Smooth muscle cell (in vitro differentiated cells): ENCODE results near the gene NGRN. TPM values are rescaled to one million over a fixed set of nuclear protein-coding genes. Genes with fewer than 3 reads are reported as not detected.
A peak's percentile ranks its signal among the peaks of the same experiment; 100 is the strongest.

Experiments used
- DNase-seq: peaks from one replicate; lab custom pipeline; 2025; ENCODE audit not compliant: unreplicated experiment; lab: John Stamatoyannopoulos, UW
- H2AFZ ChIP-seq: fragments of 200-600 bp; sonication (generic); 2 replicates; pipeline ENCODE4 v1.6.0; 2016; ENCODE audit warnings: antibody characterized with exemption, low read depth, mild to moderate bottlenecking
- H3F3A ChIP-seq: fragments of 200-600 bp; sonication (generic); 2 replicates; pipeline ENCODE4 v1.6.0; 2017; ENCODE audit warnings: antibody characterized with exemption, low read depth
- H3K27ac ChIP-seq: fragments of 200-600 bp; sonication (generic); 2 replicates; pipeline ENCODE4 v1.5.1; 2016; ENCODE audit warnings: low read depth, mild to moderate bottlenecking
- H3K27me3 ChIP-seq: fragments of 200-600 bp; sonication (generic); 2 replicates; pipeline ENCODE4 v1.6.1; 2016; ENCODE audit warnings: low read depth, mild to moderate bottlenecking
- H3K36me3 ChIP-seq: fragments of 200-600 bp; sonication (generic); 2 replicates; pipeline ENCODE4 v1.5.1; 2016; ENCODE audit warnings: low read depth
- H3K4me1 ChIP-seq: fragments of 200-600 bp; sonication (generic); 2 replicates; pipeline ENCODE4 v1.5.1; 2016; ENCODE audit warnings: low read depth
- H3K4me2 ChIP-seq: fragments of 200-600 bp; sonication (generic); 2 replicates; pipeline ENCODE4 v1.6.0; 2016; ENCODE audit warnings: mild to moderate bottlenecking
- H3K4me3 ChIP-seq: fragments of 200-600 bp; sonication (generic); 2 replicates; pipeline ENCODE4 v1.5.1; 2016; ENCODE audit warnings: mild to moderate bottlenecking
- H3K79me2 ChIP-seq: fragments of 200-600 bp; sonication (generic); 2 replicates; pipeline ENCODE4 v1.6.0; 2016; ENCODE audit warnings: low read depth, mild to moderate bottlenecking
- H3K9ac ChIP-seq: fragments of 200-600 bp; sonication (generic); 2 replicates; pipeline ENCODE4 v1.6.0; 2016; ENCODE audit warnings: low read depth
- H3K9me3 ChIP-seq: fragments of 200-600 bp; sonication (generic); replicated peaks from 2 replicates; pipeline ENCODE4 v1.5.1; 2016; ENCODE audit warnings: low read depth
- H4K20me1 ChIP-seq: fragments of 200-600 bp; sonication (generic); 2 replicates; pipeline ENCODE4 v1.6.0; 2016; ENCODE audit warnings: low read depth
- WGBS: methylation state at CpG from one replicate; pipeline ENCODE4 v1.1.7; 2016; ENCODE audit warnings: low lambda C conversion rate; 5-methylcytosine and 5-hydroxymethylcytosine counted together
- polyA plus RNA-seq: library from polyadenylated mRNA; unstranded; fragments of >200 nt; fragmentation: Nextera tagmentation; extraction: Ambion mirVana; gene quantifications from 2 replicates; pipeline ENCODE4 v1.2.1, GENCODE V29; 2016
- total RNA-seq: library from RNA; depleted of rRNA; stranded (reverse); fragments of >200 nt; gene quantifications from 2 replicates; pipeline ENCODE4 v1.2.3, GENCODE V29; 2014
- TF ChIP-seq, protein P1 (sequence below): fragments of 200-600 bp; sonication (generic); IDR thresholded peaks from 2 replicates; pipeline ENCODE4 v1.5.1; 2017; ENCODE audit warnings: borderline replicate concordance, mild to moderate bottlenecking, antibody characterized with exemption; ENCODE audit not compliant: insufficient read depth, poor library complexity, severe bottlenecking

Gene NGRN
- total and polyA plus RNA-seq, 2 experiments from 2014 or later: 54.8 to 71.5 TPM

DNA sequence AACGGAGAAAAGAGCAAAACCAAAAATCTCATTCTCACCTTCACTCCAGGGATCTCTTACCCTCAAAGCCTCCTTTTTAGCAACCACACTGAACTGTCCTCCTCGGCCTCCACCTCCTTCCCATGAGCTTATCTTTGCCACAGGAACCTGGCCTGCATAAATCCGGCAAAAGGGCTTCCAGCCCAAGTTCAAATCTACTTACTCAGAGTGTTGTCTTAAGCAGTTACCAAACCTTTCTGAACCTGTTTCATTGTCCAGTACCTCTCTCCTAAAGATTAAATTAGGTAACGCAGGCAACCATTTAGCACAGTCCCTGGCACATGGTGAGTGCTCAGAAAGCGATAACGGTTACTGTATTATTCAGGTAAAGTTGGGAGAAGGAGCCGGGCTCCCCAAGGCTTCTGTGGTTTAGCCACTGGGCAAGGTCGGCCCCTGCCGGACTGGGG lies 32.5 kb upstream of the NGRN start:
- H2AFZ ChIP-seq: no peak overlapping the region

DNA sequence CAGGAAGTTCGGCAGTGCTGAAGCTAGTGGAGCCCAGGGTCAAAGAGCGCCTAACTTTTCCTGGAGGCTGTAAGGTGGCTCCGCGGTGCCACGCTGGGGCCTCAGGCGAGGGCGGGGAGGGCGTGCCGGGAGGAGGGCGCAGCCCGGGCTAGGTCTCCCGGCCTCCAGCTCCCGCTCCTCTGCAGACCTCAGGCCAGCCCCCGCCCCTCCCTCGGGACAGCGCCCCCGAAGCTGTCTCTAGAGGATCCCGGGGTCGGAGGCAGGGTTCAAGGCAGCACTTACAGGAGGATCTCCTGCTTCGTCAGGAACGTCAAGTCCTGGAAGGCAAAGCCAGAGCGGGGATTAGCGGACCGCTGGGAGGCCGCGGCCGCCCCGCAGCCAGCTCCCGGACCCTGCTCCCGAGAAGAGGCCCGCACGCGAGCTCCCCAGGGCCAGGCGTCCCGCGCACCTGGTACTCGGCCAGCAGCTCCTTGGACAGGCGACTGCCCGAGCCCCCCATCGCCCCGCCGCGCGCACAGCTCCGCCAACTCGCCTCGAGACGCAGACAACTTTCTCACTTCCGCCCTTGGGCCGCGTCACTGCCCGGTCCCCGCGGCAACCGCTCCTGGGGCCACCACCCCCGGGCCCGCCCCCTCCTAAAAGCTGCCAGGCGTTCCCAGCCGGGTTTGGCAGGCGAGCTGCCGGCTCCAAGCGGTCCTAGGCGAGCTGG lies 31.9 kb upstream of the NGRN start, which contains the start of gene CIB1:
Gene CIB1 (minus strand): TSS at position 555 of the 709 bp plus-strand sequence. CDS start 56 bp downstream, at position 499.
- H3K4me1 ChIP-seq: peaks cover 11% of the 10 kb centered on the region
- H3K9me3 ChIP-seq: no peaks in the 10 kb centered on the region
- H3K4me3 ChIP-seq: peak within 1 kb of the TSS; percentile 81
- peak within 1 kb of the TSS; percentile 72 for H3K27ac ChIP-seq
- no peaks in the 10 kb centered on the region for H3F3A ChIP-seq
- peak within 1 kb of the TSS; percentile 81 for H3K9ac ChIP-seq
- no peaks in the 10 kb centered on the region for H3K27me3 ChIP-seq
- H2AFZ ChIP-seq: peak within 1 kb of the TSS; percentile 88
- TF ChIP-seq, protein P1, sequence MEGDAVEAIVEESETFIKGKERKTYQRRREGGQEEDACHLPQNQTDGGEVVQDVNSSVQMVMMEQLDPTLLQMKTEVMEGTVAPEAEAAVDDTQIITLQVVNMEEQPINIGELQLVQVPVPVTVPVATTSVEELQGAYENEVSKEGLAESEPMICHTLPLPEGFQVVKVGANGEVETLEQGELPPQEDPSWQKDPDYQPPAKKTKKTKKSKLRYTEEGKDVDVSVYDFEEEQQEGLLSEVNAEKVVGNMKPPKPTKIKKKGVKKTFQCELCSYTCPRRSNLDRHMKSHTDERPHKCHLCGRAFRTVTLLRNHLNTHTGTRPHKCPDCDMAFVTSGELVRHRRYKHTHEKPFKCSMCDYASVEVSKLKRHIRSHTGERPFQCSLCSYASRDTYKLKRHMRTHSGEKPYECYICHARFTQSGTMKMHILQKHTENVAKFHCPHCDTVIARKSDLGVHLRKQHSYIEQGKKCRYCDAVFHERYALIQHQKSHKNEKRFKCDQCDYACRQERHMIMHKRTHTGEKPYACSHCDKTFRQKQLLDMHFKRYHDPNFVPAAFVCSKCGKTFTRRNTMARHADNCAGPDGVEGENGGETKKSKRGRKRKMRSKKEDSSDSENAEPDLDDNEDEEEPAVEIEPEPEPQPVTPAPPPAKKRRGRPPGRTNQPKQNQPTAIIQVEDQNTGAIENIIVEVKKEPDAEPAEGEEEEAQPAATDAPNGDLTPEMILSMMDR: no peak
- H3K4me2 ChIP-seq: peak within 1 kb of the TSS; percentile 94
- no peaks in the 10 kb centered on the region for H3K36me3 ChIP-seq
- peaks cover 6% of the 10 kb centered on the region for H3K79me2 ChIP-seq
- H4K20me1 ChIP-seq: peaks cover 10% of the 10 kb centered on the region
- 1% methylated on average over 34 of the region's 63 CpGs for WGBS
- DNase-seq: peak; percentile 89

More for the DNA sequence above, 32.5 kb upstream of the NGRN start:
- Histone ChIP-seq H3K9me3 (no peaks in the 10 kb centered on the region), H3K27ac (peak overlapping the region; percentile 72), H3F3A (no peaks in the 10 kb centered on the region), H4K20me1 (peaks cover 10% of the 10 kb centered on the region), H3K4me2 (peak overlapping the region; percentile 88), H3K4me1 (peaks cover 11% of the 10 kb centered on the region), H3K27me3 (no peaks in the 10 kb centered on the region), H3K79me2 (peaks cover 6% of the 10 kb centered on the region), H3K4me3 (peak overlapping the region; percentile 81), H3K9ac (peak overlapping the region; percentile 81), H3K36me3 (no peaks in the 10 kb centered on the region)
- TF ChIP-seq, protein P1: peak; percentile 19
- WGBS: 9% methylated on average over 9 of the region's 9 CpGs
- no peak for DNase-seq

DNA sequence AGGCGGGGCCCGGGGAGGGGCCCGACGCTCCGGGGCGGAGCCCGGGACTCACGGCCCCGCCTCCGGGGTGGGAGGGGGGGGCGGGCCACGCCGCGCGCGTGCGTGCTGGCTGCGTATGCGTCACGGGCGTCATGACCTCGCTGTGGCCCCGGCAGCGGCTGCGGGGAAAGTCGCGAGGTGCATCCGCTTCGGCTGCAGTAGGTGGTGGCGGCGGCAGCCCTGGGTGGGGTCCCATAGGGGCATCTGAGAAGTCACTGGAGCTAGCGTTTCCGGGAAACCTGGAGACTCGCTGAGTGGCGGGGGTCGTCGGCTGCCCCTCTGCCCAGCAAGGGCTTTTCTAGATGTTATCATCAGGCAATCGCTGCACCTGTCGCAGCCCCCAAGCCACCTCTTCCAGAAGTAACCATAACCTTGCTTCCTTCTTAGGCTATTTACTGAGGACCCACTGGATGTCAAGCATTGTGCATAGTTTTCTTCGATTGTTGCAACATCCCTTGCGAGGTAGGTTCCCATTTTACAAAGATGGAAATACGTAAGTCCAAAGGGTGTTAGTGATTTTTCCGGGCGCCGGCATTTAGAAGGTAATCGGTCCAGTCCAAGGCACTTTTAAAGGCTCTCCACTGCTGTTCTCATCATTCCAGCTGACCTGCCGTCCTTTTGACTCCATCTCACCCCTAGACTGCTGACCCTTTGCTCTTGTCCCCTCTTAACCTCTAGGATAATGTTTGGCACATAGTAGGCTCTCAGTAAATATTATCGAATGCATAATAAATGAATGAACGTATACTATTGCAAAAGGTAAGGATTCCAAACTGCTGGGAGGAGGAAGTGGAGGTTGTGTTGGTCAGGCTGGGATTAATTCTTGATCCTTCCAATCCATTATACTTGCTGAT lies 31.1 kb upstream of the NGRN start, which contains the start of gene GDPGP1:
Gene GDPGP1 (plus strand): TSS at position 114 of the 893 bp plus-strand sequence. CDS start 6,700 bp downstream, outside the sequence.
- Histone ChIP-seq H3K79me2 (peaks cover 6% of the 10 kb centered on the region), H3F3A (no peaks in the 10 kb centered on the region), H4K20me1 (peaks cover 10% of the 10 kb centered on the region), H3K9me3 (no peaks in the 10 kb centered on the region), H3K4me2 (peak within 1 kb of the TSS; percentile 94), H3K27ac (peak within 1 kb of the TSS; percentile 72), H3K9ac (peak within 1 kb of the TSS; percentile 81), H3K27me3 (no peaks in the 10 kb centered on the region), H3K36me3 (no peaks in the 10 kb centered on the region), H3K4me1 (peaks cover 11% of the 10 kb centered on the region), H2AFZ (peak within 1 kb of the TSS; percentile 88), H3K4me3 (peak within 1 kb of the TSS; percentile 81)
- 16% methylated on average over 41 of the region's 49 CpGs for WGBS
- no peak for DNase-seq
- TF ChIP-seq, protein P1: no peak
